PC-9 (cell line): ENCODE data around the gene FOXP1. TPM values are rescaled to one million over a fixed set of nuclear protein-coding genes. Genes with fewer than 3 reads are reported as not detected.

ENCODE experiments used
- BruUV-seq: library from RNA; stranded (reverse); fragments of 400-500 nt; replicated peaks from 2 replicates; lab custom pipeline; 2021; lab: Mats Ljungman, UMichigan
- CTCF ChIA-PET: fragments of 300-600 bp; sonication (Branson Sonifier 250); formaldehyde crosslinking; loops from one replicate; lab custom pipeline; 2022; ENCODE audit warnings: antibody characterized with exemption; lab: Charles Lee
- POLR2A ChIA-PET: fragments of 300-600 bp; sonication (Branson Sonifier 250); formaldehyde crosslinking; loops from one replicate; lab custom pipeline; 2022; ENCODE audit warnings: antibody characterized with exemption; ENCODE audit not compliant: unreplicated experiment; lab: Charles Lee
- DNase-seq, 2 experiments: peaks; one replicate each; pipeline versions ENCODE4 v3.0.0 to v3.0.0-alpha.2; 2015 to 2022; ENCODE audit warnings: mixed read lengths in 1 of 2
- H2AFZ ChIP-seq: fragments of 200-600 bp; sonication (generic); 2 replicates; pipeline ENCODE4 v1.8.1; 2017; ENCODE audit warnings: antibody characterized with exemption
- H3F3A ChIP-seq: fragments of 200-600 bp; sonication (generic); 2 replicates; pipeline ENCODE4 v1.8.1; 2017; ENCODE audit warnings: antibody characterized with exemption, mild to moderate bottlenecking, low read depth; ENCODE audit not compliant: insufficient read depth
- H3K27ac ChIP-seq: fragments of 200-600 bp; sonication (generic); 2 replicates; pipeline ENCODE4 v1.6.1; 2016; ENCODE audit warnings: mixed run types
- H3K27me3 ChIP-seq: fragments of 200-600 bp; sonication (generic); 2 replicates; pipeline ENCODE4 v1.6.1; 2016; ENCODE audit warnings: low read depth, mixed run types; ENCODE audit not compliant: insufficient read depth
- H3K36me3 ChIP-seq: fragments of 200-600 bp; sonication (generic); 2 replicates; pipeline ENCODE4 v1.6.1; 2016; ENCODE audit warnings: low read depth, mixed run types
- H3K4me1 ChIP-seq: fragments of 200-600 bp; sonication (generic); replicated peaks from 2 replicates; pipeline ENCODE4 v1.6.1; 2016; ENCODE audit warnings: mixed run types; ENCODE audit not compliant: insufficient read depth
- H3K4me2 ChIP-seq: fragments of 200-600 bp; sonication (generic); 2 replicates; pipeline ENCODE4 v1.6.1; 2017; ENCODE audit warnings: mixed run types
- H3K4me3 ChIP-seq: fragments of 200-600 bp; sonication (generic); 2 replicates; pipeline ENCODE4 v1.6.1; 2016; ENCODE audit warnings: mixed run types
- H3K79me2 ChIP-seq: fragments of 200-600 bp; sonication (generic); 2 replicates; pipeline ENCODE4 v1.6.1; 2017; ENCODE audit warnings: low read depth, mixed run types
- H3K9me2 ChIP-seq: fragments of 200-600 bp; sonication (generic); 2 replicates; pipeline ENCODE4 v1.8.1; 2017; ENCODE audit warnings: mild to moderate bottlenecking; ENCODE audit not compliant: insufficient read depth
- H3K9me3 ChIP-seq: fragments of 200-600 bp; sonication (generic); 2 replicates; pipeline ENCODE4 v1.8.1; 2016; ENCODE audit warnings: low read depth; ENCODE audit not compliant: insufficient read depth
- H4K20me1 ChIP-seq: fragments of 200-600 bp; sonication (generic); 2 replicates; pipeline ENCODE4 v1.8.1; 2017; ENCODE audit not compliant: insufficient read depth
- CTCF ChIP-seq: fragments of 200-600 bp; sonication (generic); conservative IDR thresholded peaks from 2 replicates; pipeline ENCODE4 v1.6.1; 2017; ENCODE audit warnings: mixed run types, antibody characterized with exemption, mild to moderate bottlenecking, moderate library complexity
- EZH2 ChIP-seq: fragments of 200-600 bp; sonication (generic); IDR thresholded peaks from 2 replicates; pipeline ENCODE4 v1.8.0; 2017; ENCODE audit warnings: antibody characterized with exemption, low read depth
- intact Hi-C: fragments of 100-400 bp; cut with micrococcal nuclease; formaldehyde crosslinking; loops from one replicate; pipeline ENCODE4 v1.10.0; 2022; ENCODE audit not compliant: unreplicated experiment
- total RNA-seq: library from RNA; stranded (reverse); gene quantifications from 2 replicates; pipeline ENCODE4 v1.2.3, GENCODE V29; 2021

The FOXP1 gene
- total RNA-seq, 1 experiment from 2014 or later: 33.3 TPM

- H3K27ac ChIP-seq: no peak overlapping the region
- CTCF ChIA-PET: no interaction called here
- no peaks in the 10 kb centered on the region for H3K27me3 ChIP-seq
- DNase-seq: no peak
- no peaks in the 10 kb centered on the region for H4K20me1 ChIP-seq
- TF ChIP-seq EZH2: no peak
- TF ChIP-seq CTCF: no peak
- H3K9me2 ChIP-seq: no peaks in the 10 kb centered on the region
- no TSS peak for BruUV-seq
- H2AFZ ChIP-seq: no peak overlapping the region
- H3K4me3 ChIP-seq: no peak overlapping the region
- H3K36me3 ChIP-seq: no peaks in the 10 kb centered on the region
- H3F3A ChIP-seq: no peaks in the 10 kb centered on the region; the same call in 1 of the 2 replicates
- POLR2A ChIA-PET: no interaction called here
- peaks cover 11% of the 10 kb centered on the region for H3K4me1 ChIP-seq
- H3K4me2 ChIP-seq: no peak overlapping the region
- intact Hi-C loops: no loop called here
- H3K9me3 ChIP-seq: no peaks in the 10 kb centered on the region
- H3K79me2 ChIP-seq: no peaks in the 10 kb centered on the region
These were observed 581.2 kb downstream of the FOXP1 start for GRCh38 chr3:71002298-71002697.

- Histone ChIP-seq H3K27ac (no peak overlapping the region), H3K4me3 (no peak overlapping the region), H2AFZ (no peak overlapping the region), H3K79me2 (no peaks in the 10 kb centered on the region), H3K36me3 (no peaks in the 10 kb centered on the region), H3K9me2 (no peaks in the 10 kb centered on the region), H3K9me3 (no peaks in the 10 kb centered on the region), H4K20me1 (no peaks in the 10 kb centered on the region), H3K4me2 (no peak overlapping the region), H3K27me3 (no peaks in the 10 kb centered on the region), H3K4me1 (peaks cover 11% of the 10 kb centered on the region), H3F3A (no peaks in the 10 kb centered on the region; the same call in 1 of the 2 replicates)
- TF ChIP-seq EZH2 (no peak), CTCF (no peak)
- no peak for DNase-seq
- no TSS peak for BruUV-seq
- ChIA-PET POLR2A (no interaction called here), CTCF (no interaction called here)
- intact Hi-C loops: no loop called here
These were observed 582.2 kb downstream of the FOXP1 start for GRCh38 chr3:71001303-71001830.

GRCh38 chr3:71000483-71000882 is 583.0 kb downstream of the FOXP1 start:
- Histone ChIP-seq H3K79me2 (no peaks in the 10 kb centered on the region), H3K9me3 (no peaks in the 10 kb centered on the region), H3K4me1 (peaks cover 11% of the 10 kb centered on the region), H3K27ac (no peak overlapping the region), H3K36me3 (no peaks in the 10 kb centered on the region), H3F3A (no peaks in the 10 kb centered on the region; the same call in 1 of the 2 replicates), H4K20me1 (no peaks in the 10 kb centered on the region), H3K9me2 (no peaks in the 10 kb centered on the region), H3K27me3 (no peaks in the 10 kb centered on the region), H3K4me2 (no peak overlapping the region), H2AFZ (no peak overlapping the region), H3K4me3 (no peak overlapping the region)
- ChIA-PET POLR2A (no interaction called here), CTCF (no interaction called here)
- TF ChIP-seq CTCF: no peak
- no peak for TF ChIP-seq EZH2
- no TSS peak for BruUV-seq
- no peak for DNase-seq
- intact Hi-C loops: no loop called here
